ENCODE measurements around the gene FPR1.

The FPR1 gene

GRCh38 chr19:51702825-51703574 lies 48.7 kb downstream of the FPR1 start:
- peak; percentile 36 to 40 for DNase-seq

- DNase-seq: peak; percentile 69 to 71
These were observed 49.4 kb downstream of the FPR1 start for GRCh38 chr19:51702103-51702824.

GRCh38 chr19:51701468-51702100 lies 50.1 kb downstream of the FPR1 start:
- DNase-seq: no peak

GRCh38 chr19:51699170-51699569 lies 52.5 kb downstream of the FPR1 start:
- DNase-seq: no peak

GRCh38 chr19:51698296-51698695 lies 53.4 kb downstream of the FPR1 start:
- DNase-seq: peak in 1 of 2 experiments; percentile 11

- DNase-seq: no peak
These were observed 54.4 kb downstream of the FPR1 start for GRCh38 chr19:51697169-51697776.

- DNase-seq: no peak
These were observed 55.1 kb downstream of the FPR1 start for GRCh38 chr19:51696606-51697005.

Data from activated T-cell treated with anti-CD3 and anti-CD28 coated beads, Interleukin-2, amount 50 U/mL, for 48 hours (primary cell).